OCI-LY1 (cell line): Measurements from ENCODE around the gene SHC4.

Experiments used
- CTCF ChIP-seq: fragments of 200-600 bp; sonication (generic), shearing (Covaris generic); IDR thresholded peaks from 2 replicates; pipeline ENCODE4 v1.5.1; 2017; ENCODE audit warnings: mild to moderate bottlenecking, antibody characterized with exemption, low read length, moderate library complexity, mixed read lengths
- EZH2 ChIP-seq: fragments of 200-600 bp; sonication (generic), shearing (Covaris generic); IDR thresholded peaks from 2 replicates; pipeline ENCODE4 v1.8.0; 2017; ENCODE audit warnings: borderline replicate concordance, mixed run types, mild to moderate bottlenecking, antibody characterized with exemption, low read length, moderate library complexity, mixed read lengths

DNA sequence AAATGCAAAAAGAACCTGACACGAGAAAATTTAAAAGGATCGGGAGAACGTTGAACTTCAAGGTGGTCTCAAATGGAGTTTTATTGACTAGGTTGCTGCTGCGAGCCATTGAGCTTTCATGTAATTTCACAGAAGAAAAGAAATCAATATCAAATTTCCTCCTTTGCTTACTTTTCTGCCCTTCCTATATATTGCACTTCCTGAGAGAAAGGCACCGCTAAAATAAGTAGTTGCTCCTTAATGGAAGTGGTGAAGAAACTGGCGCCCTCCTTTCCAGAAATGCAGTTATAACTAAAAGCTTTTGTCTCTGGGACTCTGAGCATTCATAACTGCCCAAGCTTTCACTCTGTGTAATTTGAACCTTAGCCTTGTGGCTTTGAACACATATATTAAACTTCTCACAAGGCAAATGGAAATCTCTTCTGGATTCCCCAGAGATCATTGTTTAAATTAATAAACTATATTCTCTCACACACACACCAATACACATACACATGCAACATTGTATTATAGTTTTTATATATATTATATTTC lies 72.4 kb downstream of the SHC4 start:
- TF ChIP-seq CTCF (no peak), EZH2 (no peak)
